Activated CD4-positive, CD25-positive, alpha-beta regulatory T cell treated with anti-CD3 and anti-CD28 coated beads, Interleukin-2, amount 50 U/mL, for 72 hours (primary cell): ENCODE measurements around the gene RBM47.

Experiments
- DNase-seq: peaks from one replicate; pipeline ENCODE4 v3.0.0; 2021

The RBM47 gene

GRCh38 chr4:40622913-40623312 lies 6.8 kb downstream of the RBM47 start:
- DNase-seq: no peak

DNA sequence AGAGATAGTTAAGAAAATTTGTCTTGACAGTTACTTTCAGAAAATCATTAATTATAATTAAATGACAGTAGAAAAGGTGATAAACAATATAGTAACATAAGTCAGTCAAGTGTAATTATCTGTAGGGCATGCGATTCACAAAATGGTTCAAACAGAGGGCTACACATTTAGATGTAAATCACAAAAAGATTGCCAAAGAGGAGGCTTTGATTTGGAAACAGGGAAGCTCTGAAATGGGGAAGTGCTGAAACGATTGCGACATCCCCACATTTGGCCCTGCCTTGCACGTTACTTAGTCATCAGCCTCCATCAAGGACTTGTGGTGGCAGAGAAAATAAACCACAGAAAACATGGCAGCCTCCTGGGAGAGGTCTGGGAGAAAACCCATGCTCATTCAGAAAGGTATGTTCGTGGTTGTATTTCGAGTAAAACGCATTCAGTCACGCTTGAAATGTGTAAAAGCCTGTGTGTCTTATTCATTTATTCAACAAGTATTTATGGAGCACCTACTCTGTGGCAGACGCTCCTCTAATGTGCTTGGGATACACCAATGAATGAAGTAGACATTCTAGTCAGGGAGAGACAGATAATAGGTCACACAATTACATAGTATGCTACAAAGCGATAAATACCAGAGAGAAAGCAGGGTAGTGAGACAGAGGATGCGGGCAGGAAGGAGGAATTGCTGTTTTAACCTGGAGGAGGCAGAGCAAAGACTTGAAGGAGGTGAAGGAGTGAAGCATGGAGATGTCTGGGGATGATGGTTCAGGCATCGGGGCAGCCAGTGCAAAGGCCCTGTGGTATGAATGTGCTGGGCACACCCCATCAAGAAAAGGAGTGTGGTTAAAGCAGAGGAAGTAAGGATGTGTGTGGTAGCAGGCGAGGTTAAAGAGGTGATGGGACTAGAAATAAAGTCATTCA lies 7.8 kb downstream of the RBM47 start:
- no peak for DNase-seq

DNA sequence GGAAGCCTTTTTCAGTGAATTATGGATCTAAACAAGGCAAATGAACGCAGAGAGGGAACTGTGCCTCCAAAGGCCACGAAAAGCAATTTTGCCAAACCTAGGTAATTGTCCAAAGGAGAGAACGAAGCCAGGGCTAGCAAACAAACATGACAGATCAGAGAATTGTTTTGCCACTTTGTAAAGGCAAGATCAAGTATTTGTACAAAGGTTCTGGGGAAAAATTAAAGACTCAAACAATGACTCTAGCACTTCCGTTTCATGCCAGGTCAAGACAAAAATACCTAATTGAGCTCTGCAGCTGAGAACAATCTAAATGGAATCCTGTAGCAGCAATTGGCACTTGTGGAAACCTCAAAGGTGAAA lies 8.5 kb downstream of the RBM47 start:
- DNase-seq: no peak

DNA sequence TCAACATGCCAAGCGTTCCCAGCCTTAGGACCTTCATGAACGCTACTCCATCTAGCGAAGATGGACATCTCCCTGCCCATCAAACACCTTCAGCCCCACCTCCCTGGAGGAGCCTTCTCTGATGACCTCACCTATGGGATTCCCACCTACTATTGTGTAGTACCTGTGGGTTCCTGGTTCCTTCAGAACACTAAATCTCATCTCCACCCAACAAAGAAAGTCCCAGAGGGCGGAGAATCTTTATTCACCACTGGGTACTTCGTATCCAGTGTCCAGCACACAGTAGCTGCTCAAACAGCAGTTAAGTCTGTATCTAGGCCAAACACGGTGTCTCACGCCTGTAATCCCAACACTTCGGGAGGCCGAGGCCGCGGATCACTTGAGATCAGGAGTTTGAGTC lies 10.1 kb downstream of the RBM47 start:
- DNase-seq: no peak

GRCh38 chr4:40617872-40618271 lies 11.8 kb downstream of the RBM47 start:
- DNase-seq: no peak

- DNase-seq: no peak
Observed at GRCh38 chr4:40614031-40614430, 15.6 kb downstream of the RBM47 start.

DNA sequence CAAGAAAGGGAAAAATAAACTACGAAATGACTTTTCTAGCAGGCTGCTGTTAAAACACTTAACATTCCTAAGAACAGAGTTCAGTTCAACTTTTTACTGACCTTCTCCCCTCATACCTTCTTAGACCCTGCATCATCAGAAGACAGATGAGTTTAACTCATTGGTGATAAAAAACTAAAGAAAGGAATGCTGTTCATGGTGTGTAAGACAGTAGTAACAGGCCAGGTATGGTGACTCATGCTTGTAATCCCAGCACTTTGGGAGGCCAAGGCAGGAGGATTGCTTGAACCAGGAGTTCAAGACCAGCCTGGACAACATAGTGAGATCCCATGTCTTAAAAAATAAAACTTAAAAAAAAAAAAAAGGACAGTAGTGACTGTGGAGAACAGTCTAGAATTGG lies 16.2 kb downstream of the RBM47 start:
- no peak for DNase-seq

DNA sequence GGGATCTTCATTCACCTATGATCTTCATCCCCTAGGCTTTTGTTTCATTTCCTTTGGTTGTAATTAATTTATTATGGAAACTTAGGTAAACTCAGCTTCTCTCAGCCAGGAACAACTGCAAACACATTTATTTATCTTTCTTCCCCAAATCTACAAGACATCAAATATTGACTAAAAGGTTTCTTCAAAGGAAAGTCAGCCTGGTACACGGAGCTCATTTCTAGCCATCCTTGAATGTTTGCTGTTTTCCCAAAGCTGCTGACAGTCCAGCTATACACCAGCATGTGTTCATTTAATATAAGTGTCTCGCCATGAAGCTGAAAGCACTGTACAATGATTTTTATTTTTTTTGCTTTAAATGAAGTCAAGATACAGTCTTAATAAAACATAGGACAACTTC lies 16.8 kb downstream of the RBM47 start:
- DNase-seq: no peak

GRCh38 chr4:40612283-40612682 lies 17.4 kb downstream of the RBM47 start:
- no peak for DNase-seq

GRCh38 chr4:40608628-40609027 lies 21.0 kb downstream of the RBM47 start:
- no peak for DNase-seq

- no peak for DNase-seq
Observed at GRCh38 chr4:40607221-40607620, 22.4 kb downstream of the RBM47 start.

DNA sequence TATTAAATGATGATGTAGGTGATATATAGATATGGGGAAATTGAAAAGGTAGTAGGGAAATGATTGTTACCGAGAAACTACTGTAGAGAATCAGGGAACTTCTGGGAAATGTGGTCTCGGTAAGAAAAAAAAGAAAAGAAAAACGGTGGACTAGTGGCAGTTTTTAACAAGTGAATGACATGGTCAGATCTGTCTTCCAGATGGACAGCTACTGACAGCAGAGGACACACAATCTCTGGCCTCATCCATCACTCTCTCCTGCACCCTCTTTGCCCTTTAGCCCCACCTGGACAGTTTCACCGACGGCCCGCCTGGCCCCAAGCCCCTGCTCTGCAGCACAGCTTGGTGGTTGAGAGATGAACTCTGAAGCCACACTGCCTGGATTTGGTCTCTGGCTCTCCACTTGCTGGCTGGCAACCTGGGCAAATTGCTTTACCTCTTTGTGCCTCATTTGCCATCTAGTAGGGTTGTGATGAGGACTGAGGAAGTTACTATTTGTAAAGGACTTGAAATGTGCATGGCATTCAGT lies 23.4 kb downstream of the RBM47 start:
- DNase-seq: no peak

- DNase-seq: no peak
Observed at GRCh38 chr4:40603281-40603680, 26.4 kb downstream of the RBM47 start.

DNA sequence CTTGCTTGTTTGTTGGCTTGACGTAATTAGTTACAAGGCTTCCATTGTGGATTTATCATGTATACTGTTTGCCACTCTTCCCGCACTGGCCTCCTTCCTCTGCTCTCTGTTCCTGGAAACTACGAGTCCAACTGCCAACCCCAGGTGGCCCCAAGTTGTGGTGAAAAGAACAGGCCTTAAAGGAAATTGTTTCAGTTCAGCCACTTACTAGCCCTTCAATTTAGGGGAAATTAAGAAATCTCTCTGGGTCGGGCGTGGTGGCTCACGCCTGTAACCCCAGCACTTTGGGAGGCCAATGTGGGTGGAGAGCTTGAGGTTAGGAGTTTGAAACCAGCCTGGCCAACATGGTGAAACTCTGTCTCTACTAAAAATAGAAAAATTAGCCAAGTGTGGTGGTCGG lies 28.0 kb downstream of the RBM47 start:
- no peak for DNase-seq

DNA sequence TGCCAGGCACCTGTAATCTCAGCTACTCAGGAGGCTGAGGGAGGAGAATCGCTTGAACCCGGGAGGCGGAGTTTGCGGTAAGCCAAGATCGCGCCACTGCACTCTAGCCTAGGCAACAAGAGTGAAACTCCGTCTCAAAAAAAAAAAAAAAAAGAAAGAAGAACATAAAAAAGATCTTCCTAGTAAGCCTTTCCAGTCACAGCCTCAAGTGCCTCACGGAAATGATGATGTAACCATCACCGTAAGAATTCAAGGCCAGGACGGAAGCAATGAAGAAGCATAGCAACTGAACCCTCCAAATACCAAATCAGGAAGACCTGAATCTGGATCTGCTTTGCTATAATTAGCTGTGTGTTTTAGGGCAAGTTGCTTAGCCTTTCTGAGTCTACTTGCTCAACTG lies 28.8 kb downstream of the RBM47 start:
- DNase-seq: no peak

DNA sequence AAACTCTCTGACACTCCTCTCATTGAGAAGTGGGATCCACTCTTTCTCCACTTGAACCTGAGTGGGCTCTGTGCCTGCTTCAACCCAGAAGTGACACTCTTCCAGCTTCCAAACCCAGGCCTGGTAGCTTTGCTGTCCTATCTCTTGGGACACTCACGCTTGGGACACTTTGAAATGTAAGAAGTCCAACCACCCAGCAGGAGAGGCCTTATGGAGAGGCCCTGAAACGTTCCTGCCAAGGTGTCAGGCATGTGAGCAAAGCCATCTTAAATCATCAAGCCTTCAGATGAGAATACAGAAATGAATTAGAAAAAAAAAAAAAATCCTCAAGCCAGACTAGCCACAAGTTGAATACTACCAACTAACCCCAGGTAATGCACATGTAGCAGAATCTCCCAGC lies 30.2 kb downstream of the RBM47 start:
- DNase-seq: no peak

GRCh38 chr4:40596522-40596921 lies 33.1 kb downstream of the RBM47 start:
- no peak for DNase-seq

DNA sequence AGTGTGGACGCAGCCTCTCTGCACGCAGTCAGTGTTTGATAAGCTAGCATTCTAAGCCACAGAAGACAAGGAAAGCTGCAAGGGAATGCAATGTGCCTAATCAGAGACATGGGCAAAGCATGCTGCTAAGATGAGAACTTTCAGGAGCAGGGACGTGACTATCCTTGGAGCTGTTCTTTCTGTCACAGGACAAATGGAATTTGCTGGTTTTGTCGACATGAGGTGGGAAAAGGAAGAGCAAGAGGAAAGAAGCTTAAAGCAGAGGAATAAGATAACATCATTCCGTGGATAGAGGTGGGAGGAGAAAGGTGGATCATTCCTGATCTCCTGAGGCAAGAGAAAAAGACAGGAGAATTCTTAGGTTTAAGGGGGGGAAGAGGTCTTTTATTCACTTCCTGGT lies 33.7 kb downstream of the RBM47 start:
- DNase-seq: no peak

DNA sequence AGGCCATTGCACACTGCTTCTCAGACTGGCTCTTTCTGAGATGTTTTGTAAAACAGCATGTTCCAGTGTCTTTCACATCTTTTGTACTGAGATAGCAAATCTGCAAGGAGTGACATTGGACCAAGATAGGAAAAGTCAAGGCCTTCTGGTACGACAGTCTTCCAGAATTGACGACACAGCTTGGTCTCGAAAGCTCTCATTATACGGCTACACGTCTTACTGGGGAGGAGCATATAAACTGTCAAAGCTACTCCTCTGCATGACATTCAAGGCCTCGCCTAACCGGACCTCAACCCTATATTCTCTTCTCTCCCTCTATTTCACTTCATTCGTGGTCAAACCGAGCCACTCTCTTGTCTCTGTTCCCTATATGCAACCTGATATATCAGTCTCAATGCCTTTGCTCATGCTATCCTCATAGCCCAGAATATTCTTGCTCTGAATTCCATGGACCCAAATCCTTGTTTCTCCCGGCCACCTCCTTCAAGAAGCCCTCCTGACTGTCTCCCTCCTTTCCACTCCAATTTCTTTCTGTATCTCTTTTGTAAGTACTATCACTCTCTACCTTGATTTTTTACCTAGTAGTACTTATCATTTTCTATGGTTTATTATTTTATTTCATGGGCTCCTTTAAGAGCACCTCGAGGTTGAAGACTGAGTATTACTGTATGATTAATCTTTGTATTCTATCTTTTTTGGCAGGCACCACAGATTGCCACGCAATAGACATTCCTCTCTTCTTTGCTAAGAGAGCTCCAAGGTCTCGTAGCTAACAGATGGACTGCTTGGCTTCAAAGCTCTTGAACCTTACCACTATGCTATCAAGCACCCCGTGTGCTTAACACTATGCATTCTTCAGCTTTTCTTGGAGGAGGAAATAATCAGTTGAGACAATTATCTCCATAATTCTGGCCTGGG lies 35.1 kb downstream of the RBM47 start:
- no peak for DNase-seq

- no peak for DNase-seq
Observed at GRCh38 chr4:40592034-40592433, 37.6 kb downstream of the RBM47 start.

GRCh38 chr4:40587826-40588225 lies 41.8 kb downstream of the RBM47 start:
- no peak for DNase-seq

GRCh38 chr4:40587351-40587750 lies 42.3 kb downstream of the RBM47 start:
- no peak for DNase-seq

DNA sequence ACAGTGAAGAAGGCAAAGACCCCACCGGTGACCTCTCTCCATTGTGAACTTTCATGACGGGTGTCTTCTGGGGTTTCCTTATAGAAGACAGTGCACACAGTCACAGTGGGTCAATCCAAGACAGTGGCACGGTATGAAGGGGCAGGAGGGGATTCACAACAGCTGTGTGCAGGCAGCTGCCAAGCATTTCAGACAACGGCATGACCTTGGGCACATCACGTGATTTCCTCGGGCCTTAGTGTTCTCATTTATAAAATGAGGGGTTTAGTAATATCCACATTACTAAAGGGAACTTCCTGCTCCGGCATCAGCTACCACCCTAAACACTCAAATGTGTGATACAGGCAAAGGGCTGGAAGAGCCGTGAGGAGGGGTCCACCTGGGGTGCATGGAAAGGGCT lies 42.9 kb downstream of the RBM47 start:
- DNase-seq: no peak

- no peak for DNase-seq
Observed at GRCh38 chr4:40586034-40586433, 43.6 kb downstream of the RBM47 start.
